Activated T-cell treated with anti-CD3 and anti-CD28 coated beads, Interleukin-2, amount 50 U/mL, for 1 hour (primary cell): ENCODE measurements around the gene FOLH1.
"Not testable (repeated sequence)": the region's sequence is repeated elsewhere in the genome, so short reads cannot be mapped to it uniquely, and the experiment has no call there.

ENCODE experiments used
- DNase-seq: peaks from one replicate; pipeline ENCODE4 v3.0.0-alpha.2; 2020

FOLH1 gene

DNA sequence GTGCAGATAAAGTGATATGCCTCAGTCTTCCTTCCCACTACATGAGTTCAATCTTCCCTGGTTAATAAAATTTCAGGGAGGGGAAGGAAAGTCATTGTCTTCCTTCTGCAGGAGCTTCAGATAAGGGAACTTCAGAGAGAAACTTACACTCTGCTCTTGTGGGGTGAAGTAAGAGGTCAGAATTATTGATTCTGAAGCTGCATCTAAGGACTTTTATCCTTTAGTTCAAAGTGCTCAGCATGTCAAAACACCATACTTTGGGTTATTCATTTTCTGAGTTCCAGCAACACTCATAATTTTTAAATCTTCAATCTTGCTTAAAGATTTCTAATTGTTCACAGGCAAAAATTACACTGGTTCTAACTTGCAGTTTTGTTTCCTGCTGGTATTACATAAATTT is 33.0 kb downstream of the FOLH1 start:
- not testable (repeated sequence) for DNase-seq

DNA sequence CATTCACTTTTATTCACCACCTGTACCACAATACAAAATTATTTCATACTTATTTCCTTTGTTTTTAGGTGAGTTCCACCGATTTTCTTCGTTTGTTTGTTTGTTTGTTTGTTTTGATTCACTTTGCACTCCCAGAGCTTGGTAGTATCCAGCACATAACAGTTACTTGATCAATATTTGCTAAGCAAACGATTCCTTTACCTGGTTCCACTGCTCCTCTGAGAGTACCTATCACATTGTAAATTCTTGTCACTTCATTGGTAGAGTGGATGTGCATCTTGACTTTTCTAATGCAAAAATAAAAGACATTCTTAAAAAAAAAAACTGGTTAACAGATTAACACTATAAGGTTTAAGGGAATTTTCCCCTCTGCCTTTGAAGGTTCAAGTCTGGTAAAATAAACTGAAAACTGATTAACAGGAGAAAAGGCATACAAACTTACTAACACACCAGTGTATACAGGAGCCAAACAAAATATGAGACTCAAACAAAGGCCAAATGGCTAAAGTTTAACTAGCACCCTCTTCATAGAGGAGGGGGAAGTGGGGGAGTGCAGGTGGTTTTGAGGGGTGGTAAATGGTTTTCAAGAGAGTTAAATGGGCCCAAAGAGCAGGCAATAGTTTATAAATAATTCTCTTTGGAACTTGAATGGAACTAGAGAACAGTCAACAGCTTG is 33.6 kb downstream of the FOLH1 start:
- not testable (repeated sequence) for DNase-seq

DNA sequence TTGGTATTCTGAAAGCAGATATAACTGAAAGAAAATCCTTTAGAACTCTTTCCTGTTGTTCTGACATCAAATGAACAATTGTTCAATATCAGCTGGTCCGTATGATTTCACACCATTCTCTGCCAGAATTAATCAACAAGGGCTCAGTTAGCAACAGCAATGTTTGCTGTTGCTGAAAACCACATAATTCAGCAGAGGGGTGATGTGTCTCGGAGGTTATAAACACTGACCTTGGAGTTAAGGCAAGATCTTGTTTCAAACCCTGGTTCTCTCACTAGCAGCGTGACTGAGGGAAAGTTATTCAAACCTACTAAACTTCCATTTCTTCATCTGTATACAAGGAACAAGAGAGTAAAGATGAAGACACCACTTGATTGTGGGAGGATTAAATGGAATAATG is 36.8 kb downstream of the FOLH1 start:
- DNase-seq: not testable (repeated sequence)

DNA sequence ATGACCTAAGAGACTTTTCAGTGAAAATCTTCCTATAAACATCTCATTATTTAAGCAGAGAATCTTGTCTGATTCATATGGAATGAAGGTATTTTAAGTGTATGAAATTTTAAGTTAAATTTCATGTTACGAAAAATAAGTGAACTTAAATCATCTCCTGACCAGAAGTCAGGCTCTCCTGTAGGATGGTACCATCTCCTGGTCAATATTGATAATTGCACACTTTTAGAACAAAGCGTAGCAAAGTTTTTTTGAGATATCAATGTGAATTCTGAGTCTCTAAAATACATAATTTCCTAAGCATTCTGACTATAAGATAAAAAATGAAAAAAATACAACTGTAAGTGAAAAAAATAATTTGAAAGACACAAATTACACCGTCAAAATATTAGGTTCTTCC is 38.8 kb downstream of the FOLH1 start:
- DNase-seq: not testable (repeated sequence)

DNA sequence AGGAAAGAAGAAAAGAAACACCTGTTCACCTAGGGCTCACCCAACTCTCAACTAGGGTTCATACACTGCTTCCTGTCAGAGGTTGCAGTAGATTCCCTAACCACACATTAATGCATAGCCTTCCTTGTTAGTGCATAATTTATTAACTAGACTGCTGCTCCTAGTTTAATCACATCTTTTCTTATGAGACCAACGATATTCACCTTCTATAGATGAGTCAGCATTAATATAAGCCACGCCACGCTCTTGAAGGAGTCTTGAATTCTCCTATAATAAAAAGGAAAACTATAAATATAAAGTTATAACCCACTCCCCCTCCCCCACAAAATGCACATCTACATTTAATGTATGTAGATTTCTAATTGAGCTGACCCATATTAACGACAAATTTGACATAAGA is 39.4 kb downstream of the FOLH1 start:
- not testable (repeated sequence) for DNase-seq

DNA sequence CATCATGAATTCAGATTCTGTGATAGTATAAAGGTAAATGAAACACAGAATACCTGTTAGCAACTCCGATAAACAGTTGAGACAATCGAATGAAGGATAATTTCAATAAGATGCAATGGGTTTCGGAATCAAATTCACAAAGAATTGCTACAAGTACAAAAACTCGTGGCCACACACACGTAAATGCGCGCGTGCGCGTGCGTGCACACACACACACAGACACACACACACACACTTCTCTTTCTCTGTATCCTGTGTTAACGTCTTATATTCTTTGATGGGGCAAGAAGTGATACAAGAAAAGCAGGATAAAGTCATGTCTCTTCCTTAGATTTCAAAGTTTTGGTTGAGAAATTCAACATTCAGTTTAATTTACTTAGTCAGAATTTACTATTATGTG is 57.2 kb downstream of the FOLH1 start:
- no peak for DNase-seq

DNA sequence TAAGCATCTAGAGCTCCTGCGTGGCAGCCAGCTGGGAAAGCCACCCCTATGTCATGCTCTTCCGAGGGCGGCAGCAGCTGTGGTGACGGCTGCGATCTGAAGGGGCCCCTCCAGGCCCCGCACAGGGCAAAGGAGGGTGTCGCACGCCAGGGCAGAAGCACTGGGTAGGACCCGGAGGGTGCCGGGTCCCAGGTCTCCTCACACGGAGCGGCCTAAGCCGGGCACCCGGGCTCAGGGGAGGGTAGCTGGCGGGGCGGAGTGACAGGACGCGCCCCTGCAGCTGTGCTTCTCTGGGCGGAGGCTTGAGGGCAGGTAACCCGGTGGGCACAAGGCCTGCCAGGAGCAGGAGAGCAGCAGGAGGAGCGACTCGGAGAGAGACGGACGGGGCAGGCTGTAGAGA is 106.0 kb downstream of the FOLH1 start:
- not testable (repeated sequence) for DNase-seq
